WTC11 (cell line): ENCODE measurements around the gene PCDHA8.

Experiments used
- CREM ChIP-seq: sonication (generic); formaldehyde crosslinking; IDR thresholded peaks from 2 replicates; pipeline ENCODE4 v1.8.1; 2022; ENCODE audit warnings: mild to moderate bottlenecking, missing genetic modification reagents, moderate library complexity
- ELF4 ChIP-seq: sonication (generic); formaldehyde crosslinking; IDR thresholded peaks from 2 replicates; pipeline ENCODE4 v1.8.1; 2022; ENCODE audit warnings: low read depth, mild to moderate bottlenecking, moderate library complexity, missing genetic modification reagents
- JUN ChIP-seq: sonication (generic); formaldehyde crosslinking; IDR thresholded peaks from 2 replicates; pipeline ENCODE4 v1.8.0; 2023; ENCODE audit warnings: mild to moderate bottlenecking, missing genetic modification reagents
- RELA ChIP-seq: sonication (generic); formaldehyde crosslinking; IDR thresholded peaks from 2 replicates; pipeline ENCODE4 v1.8.1; 2022; ENCODE audit warnings: missing genetic modification reagents, mild to moderate bottlenecking, borderline replicate concordance
- ZNF396 ChIP-seq: fragments of 250-450 bp; sonication (Bioruptor Pico); IDR thresholded peaks from 2 replicates; pipeline ENCODE4 v1.8.0; 2021; ENCODE audit warnings: mild to moderate bottlenecking, moderate library complexity, borderline replicate concordance
- TF ChIP-seq, protein P1 (sequence below): sonication (generic); formaldehyde crosslinking; IDR thresholded peaks from 2 replicates; pipeline ENCODE4 v1.8.1; 2023; ENCODE audit warnings: mild to moderate bottlenecking, missing genetic modification reagents, moderate library complexity
- TF ChIP-seq, protein P2 (sequence below): sonication (generic); formaldehyde crosslinking; IDR thresholded peaks from 2 replicates; pipeline ENCODE4 v1.8.1; 2022; ENCODE audit warnings: mild to moderate bottlenecking, moderate library complexity, missing genetic modification reagents
- TF ChIP-seq, protein P3 (sequence below): fragments of 200-600 bp; IDR thresholded peaks from 2 replicates; pipeline ENCODE4 v1.8.0; 2022; ENCODE audit warnings: antibody characterized with exemption

DNA sequence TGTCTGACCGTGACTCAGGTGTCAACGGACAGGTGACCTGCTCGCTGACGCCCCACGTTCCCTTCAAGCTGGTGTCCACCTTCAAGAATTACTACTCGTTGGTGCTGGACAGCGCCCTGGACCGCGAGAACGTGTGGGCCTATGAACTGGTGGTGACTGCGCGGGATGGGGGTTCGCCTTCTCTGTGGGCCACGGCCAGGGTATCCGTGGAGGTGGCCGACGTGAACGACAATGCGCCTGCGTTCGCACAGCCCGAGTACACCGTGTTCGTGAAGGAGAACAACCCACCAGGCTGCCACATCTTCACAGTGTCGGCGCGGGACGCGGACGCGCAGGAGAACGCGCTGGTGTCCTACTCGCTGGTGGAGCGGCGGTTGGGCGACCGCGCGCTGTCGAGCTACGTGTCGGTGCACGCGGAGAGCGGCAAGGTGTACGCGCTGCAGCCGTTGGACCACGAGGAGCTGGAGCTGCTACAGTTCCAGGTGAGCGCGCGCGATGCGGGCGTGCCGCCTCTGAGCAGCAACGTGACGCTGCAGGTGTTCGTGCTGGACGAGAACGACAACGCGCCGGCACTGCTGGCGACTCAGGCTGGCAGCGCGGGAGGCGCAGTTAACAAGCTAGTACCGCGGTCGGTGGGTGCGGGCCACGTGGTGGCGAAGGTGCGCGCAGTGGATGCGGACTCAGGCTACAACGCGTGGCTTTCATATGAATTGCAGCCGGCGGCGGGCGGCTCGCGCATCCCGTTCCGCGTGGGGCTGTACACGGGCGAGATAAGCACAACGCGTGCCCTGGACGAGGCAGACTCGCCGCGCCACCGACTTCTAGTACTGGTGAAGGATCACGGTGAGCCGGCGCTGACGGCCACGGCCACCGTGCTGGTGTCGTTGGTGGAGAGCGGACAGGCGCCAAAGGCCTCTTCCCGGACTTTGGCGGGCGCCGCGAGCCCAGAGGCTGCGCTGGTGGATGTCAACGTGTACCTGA lies 29.5 kb downstream of the PCDHA8 start:
- TF ChIP-seq ELF4 (CRISPR knock-in tag) (no peak), JUN (no peak), CREM (no peak), RELA (CRISPR knock-in tag) (no peak), ZNF396 (CRISPR knock-in tag) (no peak)
- TF ChIP-seq, protein P1, sequence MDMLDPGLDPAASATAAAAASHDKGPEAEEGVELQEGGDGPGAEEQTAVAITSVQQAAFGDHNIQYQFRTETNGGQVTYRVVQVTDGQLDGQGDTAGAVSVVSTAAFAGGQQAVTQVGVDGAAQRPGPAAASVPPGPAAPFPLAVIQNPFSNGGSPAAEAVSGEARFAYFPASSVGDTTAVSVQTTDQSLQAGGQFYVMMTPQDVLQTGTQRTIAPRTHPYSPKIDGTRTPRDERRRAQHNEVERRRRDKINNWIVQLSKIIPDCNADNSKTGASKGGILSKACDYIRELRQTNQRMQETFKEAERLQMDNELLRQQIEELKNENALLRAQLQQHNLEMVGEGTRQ (CRISPR knock-in tag): no peak
- TF ChIP-seq, protein P2, sequence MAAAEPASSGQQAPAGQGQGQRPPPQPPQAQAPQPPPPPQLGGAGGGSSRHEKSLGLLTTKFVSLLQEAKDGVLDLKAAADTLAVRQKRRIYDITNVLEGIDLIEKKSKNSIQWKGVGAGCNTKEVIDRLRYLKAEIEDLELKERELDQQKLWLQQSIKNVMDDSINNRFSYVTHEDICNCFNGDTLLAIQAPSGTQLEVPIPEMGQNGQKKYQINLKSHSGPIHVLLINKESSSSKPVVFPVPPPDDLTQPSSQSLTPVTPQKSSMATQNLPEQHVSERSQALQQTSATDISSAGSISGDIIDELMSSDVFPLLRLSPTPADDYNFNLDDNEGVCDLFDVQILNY: no peak
- TF ChIP-seq, protein P3, sequence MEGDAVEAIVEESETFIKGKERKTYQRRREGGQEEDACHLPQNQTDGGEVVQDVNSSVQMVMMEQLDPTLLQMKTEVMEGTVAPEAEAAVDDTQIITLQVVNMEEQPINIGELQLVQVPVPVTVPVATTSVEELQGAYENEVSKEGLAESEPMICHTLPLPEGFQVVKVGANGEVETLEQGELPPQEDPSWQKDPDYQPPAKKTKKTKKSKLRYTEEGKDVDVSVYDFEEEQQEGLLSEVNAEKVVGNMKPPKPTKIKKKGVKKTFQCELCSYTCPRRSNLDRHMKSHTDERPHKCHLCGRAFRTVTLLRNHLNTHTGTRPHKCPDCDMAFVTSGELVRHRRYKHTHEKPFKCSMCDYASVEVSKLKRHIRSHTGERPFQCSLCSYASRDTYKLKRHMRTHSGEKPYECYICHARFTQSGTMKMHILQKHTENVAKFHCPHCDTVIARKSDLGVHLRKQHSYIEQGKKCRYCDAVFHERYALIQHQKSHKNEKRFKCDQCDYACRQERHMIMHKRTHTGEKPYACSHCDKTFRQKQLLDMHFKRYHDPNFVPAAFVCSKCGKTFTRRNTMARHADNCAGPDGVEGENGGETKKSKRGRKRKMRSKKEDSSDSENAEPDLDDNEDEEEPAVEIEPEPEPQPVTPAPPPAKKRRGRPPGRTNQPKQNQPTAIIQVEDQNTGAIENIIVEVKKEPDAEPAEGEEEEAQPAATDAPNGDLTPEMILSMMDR: no peak
